GM11168 (cell line): ENCODE results near the gene TRPV4.

Experiments used
- in situ Hi-C: fragments of 300-500 bp; cut with MboI; formaldehyde crosslinking; loops from one replicate; pipeline ENCODE4 v1.12.0; 2022; ENCODE audit warnings: low sequenced_read_pairs; ENCODE audit not compliant: unreplicated experiment

TRPV4 gene

GRCh38 chr12:109767456-109767855, 65.7 kb downstream of the TRPV4 start:
- in situ Hi-C loops, result no loop called here

GRCh38 chr12:109766251-109766778, 66.9 kb downstream of the TRPV4 start:
- in situ Hi-C loops, result no loop called here

- in situ Hi-C loops, result no loop called here
These were observed 67.8 kb downstream of the TRPV4 start for GRCh38 chr12:109765446-109765810.

- in situ Hi-C loops, result no loop called here
These were observed 68.3 kb downstream of the TRPV4 start for GRCh38 chr12:109764776-109765445.

- in situ Hi-C loops, result no loop called here
These were observed 69.1 kb downstream of the TRPV4 start for GRCh38 chr12:109764123-109764522.

- in situ Hi-C loops, result no loop called here
These were observed 69.9 kb downstream of the TRPV4 start for GRCh38 chr12:109763201-109763841.

- in situ Hi-C loops, result no loop called here
These were observed 70.5 kb downstream of the TRPV4 start for GRCh38 chr12:109762673-109763191.

GRCh38 chr12:109762071-109762672, 71.0 kb downstream of the TRPV4 start:
- in situ Hi-C loops, result no loop called here

GRCh38 chr12:109760930-109761921, 72.0 kb downstream of the TRPV4 start:
- in situ Hi-C loops, result no loop called here

- in situ Hi-C loops, result no loop called here
These were observed 72.9 kb downstream of the TRPV4 start for GRCh38 chr12:109760031-109760929.

GRCh38 chr12:109759595-109759994, 73.6 kb downstream of the TRPV4 start:
- in situ Hi-C loops, result no loop called here

- in situ Hi-C loops, result no loop called here
These were observed 74.5 kb downstream of the TRPV4 start for GRCh38 chr12:109758426-109759420.

- in situ Hi-C loops, result no loop called here
These were observed 75.4 kb downstream of the TRPV4 start for GRCh38 chr12:109757671-109758265.

- in situ Hi-C loops, result no loop called here
These were observed 76.7 kb downstream of the TRPV4 start for GRCh38 chr12:109756457-109756856.

- in situ Hi-C loops, result no loop called here
These were observed 79.2 kb downstream of the TRPV4 start for GRCh38 chr12:109753959-109754358.

GRCh38 chr12:109753054-109753401, 80.2 kb downstream of the TRPV4 start:
- in situ Hi-C loops, result no loop called here
